GM21717 (cell line): ENCODE data around the gene EGLN3.

Experiments used
- ATAC-seq: cut with Tn5 transposase; IDR thresholded peaks from one replicate; pipeline ENCODE4 v1.9.1; 2021; ENCODE audit warnings: mild to moderate bottlenecking, moderate library complexity; ENCODE audit not compliant: unreplicated experiment

EGLN3 gene

DNA sequence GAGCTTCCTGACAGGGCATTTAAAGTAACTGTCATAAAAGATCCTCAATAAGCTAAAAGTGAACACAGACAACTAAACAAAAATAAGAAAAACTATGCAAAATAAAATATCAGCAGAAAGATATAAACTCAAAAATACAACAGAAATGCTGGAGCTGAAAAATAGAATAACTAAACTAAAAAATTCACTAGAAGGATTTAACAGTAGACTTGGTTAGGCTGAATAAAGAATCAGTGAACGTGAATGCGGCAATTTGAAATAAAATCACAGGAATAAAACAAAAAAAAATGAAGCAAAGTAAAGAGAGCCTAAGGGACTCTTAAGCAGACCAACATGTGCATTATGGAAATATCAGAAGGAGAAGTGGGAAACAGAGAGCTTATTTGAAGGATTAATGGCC is 74.6 kb downstream of the EGLN3 start:
- no peak for ATAC-seq
